CD8-positive, alpha-beta memory T cell (primary cell): ENCODE measurements around the gene PPT2. TPM values are rescaled to one million over a fixed set of nuclear protein-coding genes. Genes with fewer than 3 reads are reported as not detected.

Experiments used
- CTCF ChIA-PET: fragments of 350-600 bp; sonication (Branson Sonifier 250); formaldehyde crosslinking; loops from one replicate; lab custom pipeline; 2021; ENCODE audit warnings: antibody characterized with exemption; lab: Charles Lee
- POLR2A ChIA-PET: fragments of 350-600 bp; sonication (Branson Sonifier 250); formaldehyde crosslinking; loops from one replicate; lab custom pipeline; 2021; ENCODE audit warnings: antibody characterized with exemption; lab: Charles Lee
- DNase-seq, 5 donors: peaks; one replicate each; pipeline versions ENCODE4 v3.0.0 to v3.0.0-alpha.2; 2020 to 2022; ENCODE audit warnings: mixed read lengths in 1 of 5
- H3K27ac ChIP-seq: one replicate; pipeline ENCODE4 v1.7.0; 2013; ENCODE audit warnings: low read depth, mild to moderate bottlenecking, low read length, moderate library complexity
- H3K27me3 ChIP-seq: 2 replicates; pipeline ENCODE4 v1.7.0; 2013; ENCODE audit warnings: low read length, mild to moderate bottlenecking; ENCODE audit not compliant: insufficient read depth, poor library complexity, severe bottlenecking
- H3K36me3 ChIP-seq: 2 replicates; pipeline ENCODE4 v1.7.0; 2013; ENCODE audit warnings: mild to moderate bottlenecking, low read length, moderate library complexity; ENCODE audit not compliant: insufficient read depth
- H3K4me1 ChIP-seq: 2 replicates; pipeline ENCODE4 v1.7.0; 2013; ENCODE audit warnings: mild to moderate bottlenecking, low read length, moderate library complexity; ENCODE audit not compliant: insufficient read depth
- H3K4me3 ChIP-seq: 2 replicates; pipeline ENCODE4 v1.7.0; 2013; ENCODE audit warnings: mild to moderate bottlenecking, low read length
- H3K9me3 ChIP-seq: 2 replicates; pipeline ENCODE4 v1.7.0; 2013; ENCODE audit warnings: mild to moderate bottlenecking, low read length
- H3K27ac Mint-ChIP-seq, 8 donors: one replicate each; pipeline ENCODE4 v1.8.0; 2020 to 2021; ENCODE audit warnings: mixed read lengths in 8 of 8, mild to moderate bottlenecking in 6 of 8, inconsistent platforms in 3 of 8, moderate library complexity in 3 of 8
- H3K27me3 Mint-ChIP-seq, 2 donors: one replicate each; pipeline ENCODE4 v1.8.0; 2020 to 2021; ENCODE audit warnings: mixed read lengths in 2 of 2, mild to moderate bottlenecking in 1 of 2, moderate library complexity in 1 of 2
- H3K36me3 Mint-ChIP-seq, 3 donors: one replicate each; pipeline ENCODE4 v1.8.0; 2020 to 2021; ENCODE audit warnings: mixed read lengths in 3 of 3, inconsistent platforms in 1 of 3, mild to moderate bottlenecking in 1 of 3
- H3K4me1 Mint-ChIP-seq, 3 donors: one replicate each; pipeline ENCODE4 v1.8.0; 2020 to 2021; ENCODE audit warnings: mixed read lengths in 3 of 3, inconsistent platforms in 1 of 3, mild to moderate bottlenecking in 1 of 3
- H3K4me3 Mint-ChIP-seq, 7 donors: one replicate each; pipeline ENCODE4 v1.8.0; 2020 to 2021; ENCODE audit warnings: mixed read lengths in 7 of 7, mild to moderate bottlenecking in 6 of 7, moderate library complexity in 4 of 7, inconsistent platforms in 2 of 7
- H3K9me3 Mint-ChIP-seq, 5 donors: one replicate each; pipeline ENCODE4 v1.8.0; 2020 to 2022; ENCODE audit warnings: mixed read lengths in 5 of 5, mild to moderate bottlenecking in 3 of 5, moderate library complexity in 2 of 5, inconsistent platforms in 1 of 5
- polyA plus RNA-seq: library from polyadenylated mRNA; unstranded; fragments of 300-500 nt; fragmentation: Illumina TruSeq; gene quantifications from one replicate; pipeline ENCODE4 v1.2.3, GENCODE V29; 2021
- total RNA-seq, 2 experiments: library from RNA; stranded (reverse); gene quantifications; one replicate each; pipeline ENCODE4 v1.2.3, GENCODE V29; 2021

PPT2 gene
- total RNA-seq: 10 to 100 TPM; 18.8 to 19.0 TPM
- polyA plus RNA-seq: 10.0 TPM

DNA sequence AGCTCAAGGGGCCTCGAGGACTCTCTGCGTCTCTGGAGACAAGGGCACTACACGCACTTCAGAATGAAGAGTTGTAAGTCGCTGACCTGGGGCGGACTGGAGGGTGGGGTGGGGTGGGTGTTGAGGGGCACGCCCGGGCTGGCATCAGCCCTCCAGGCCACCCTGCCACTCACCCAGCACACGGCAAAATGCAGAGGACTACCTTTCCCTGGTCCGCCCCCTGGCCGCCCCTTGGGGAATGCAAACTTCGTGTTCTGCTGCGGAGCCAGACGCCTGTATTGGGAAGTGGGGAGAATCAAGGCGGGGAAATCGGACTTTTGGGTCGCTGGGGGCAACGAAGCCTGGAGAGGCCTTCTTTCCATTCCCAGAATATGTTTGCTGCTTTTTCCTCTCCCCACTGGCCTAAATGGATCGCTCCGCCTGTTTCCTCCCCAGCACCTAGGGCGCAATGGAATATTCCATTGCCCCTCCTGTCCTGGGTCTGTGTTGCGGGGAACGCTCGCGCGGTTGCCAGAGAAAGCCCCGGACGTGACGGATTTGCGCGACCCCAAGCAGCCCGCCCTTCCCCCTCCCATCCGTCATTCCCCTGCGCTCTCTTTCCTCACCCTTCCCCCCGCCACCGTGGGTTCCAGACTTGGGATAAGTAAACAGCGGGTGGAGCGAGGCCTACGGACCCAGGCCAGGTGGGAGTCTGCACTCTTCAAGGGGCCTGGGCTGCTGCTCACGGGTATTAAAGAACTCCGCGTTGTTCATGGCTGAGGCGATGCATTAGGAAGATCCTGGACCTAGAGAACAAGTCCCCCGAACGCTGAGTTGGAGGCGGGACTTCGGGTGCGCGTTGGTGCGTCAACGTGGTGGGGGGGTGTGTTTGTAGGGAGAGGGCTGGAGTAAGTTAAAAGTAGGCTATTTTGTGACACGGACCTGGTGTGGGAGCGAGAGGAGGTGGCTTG lies at the start of gene PPT2:
TSS of gene PPT2 (plus strand) at position 578 of the 950 bp plus-strand sequence. CDS start 454 bp downstream, outside the sequence.
- DNase-seq: peak; percentile 68 to 87 (median 81)
- peaks cover 37 to 61% (median 45%) of the 10 kb centered on the region in 3 donors for H3K4me1 Mint-ChIP-seq
- POLR2A ChIA-PET: interaction anchor here (0.6 to 0.9 kb wide), 3 partner anchors 24 to 319 kb away, joined by 3 read pairs; partner anchors contain the start of gene FKBPL
- H3K9me3 Mint-ChIP-seq: no peaks in the 10 kb centered on the region
- peaks cover 18 to 19% of the 10 kb centered on the region in 2 donors for H3K27me3 Mint-ChIP-seq
- Histone ChIP-seq H3K9me3 (no peaks in the 10 kb centered on the region), H3K4me1 (peaks cover 27% of the 10 kb centered on the region), H3K36me3 (peaks cover 19% of the 10 kb centered on the region), H3K27ac (peak within 1 kb of the TSS; percentile 82), H3K27me3 (no peaks in the 10 kb centered on the region), H3K4me3 (peak within 1 kb of the TSS; percentile 93)
- H3K4me3 Mint-ChIP-seq: peak within 1 kb of the TSS; percentile 92 to 100 (median 98)
- H3K36me3 Mint-ChIP-seq: peaks cover 7 to 25% (median 13%) of the 10 kb centered on the region in 3 donors
- peak within 1 kb of the TSS; percentile 81 to 97 (median 96) for H3K27ac Mint-ChIP-seq
- CTCF ChIA-PET: interaction anchor here (1.0 to 1.3 kb wide), 6 partner anchors 17 to 41 kb away, joined by 3 to 6 read pairs (median 4); partner anchors contain the start of gene ATF6B

GRCh38 chr6:32105433-32105832 lies 48.5 kb upstream of the PPT2 start:
- no peak for DNase-seq
- H3K4me3 ChIP-seq: no peak overlapping the region
- CTCF ChIA-PET: interaction anchor here (1.0 kb wide), 1 partner anchor 13 kb away, joined by 4 read pairs; no protein-coding TSS in a partner anchor
- H3K27me3 ChIP-seq: peaks cover 3% of the 10 kb centered on the region
- no peak overlapping the region for H3K4me3 Mint-ChIP-seq
- no peaks in the 10 kb centered on the region for H3K36me3 ChIP-seq
- peaks cover 27 to 53% of the 10 kb centered on the region in 2 donors for H3K27me3 Mint-ChIP-seq
- no peaks in the 10 kb centered on the region for H3K36me3 Mint-ChIP-seq
- no peaks in the 10 kb centered on the region for H3K9me3 ChIP-seq
- peaks cover 0 to 2% (median 0%) of the 10 kb centered on the region in 5 donors for H3K9me3 Mint-ChIP-seq
- H3K4me1 ChIP-seq: peaks cover 14% of the 10 kb centered on the region
- H3K4me1 Mint-ChIP-seq: peaks cover 14 to 27% (median 14%) of the 10 kb centered on the region in 3 donors
- POLR2A ChIA-PET: no interaction called here
- no peak overlapping the region for H3K27ac ChIP-seq
- no peak overlapping the region for H3K27ac Mint-ChIP-seq

DNA sequence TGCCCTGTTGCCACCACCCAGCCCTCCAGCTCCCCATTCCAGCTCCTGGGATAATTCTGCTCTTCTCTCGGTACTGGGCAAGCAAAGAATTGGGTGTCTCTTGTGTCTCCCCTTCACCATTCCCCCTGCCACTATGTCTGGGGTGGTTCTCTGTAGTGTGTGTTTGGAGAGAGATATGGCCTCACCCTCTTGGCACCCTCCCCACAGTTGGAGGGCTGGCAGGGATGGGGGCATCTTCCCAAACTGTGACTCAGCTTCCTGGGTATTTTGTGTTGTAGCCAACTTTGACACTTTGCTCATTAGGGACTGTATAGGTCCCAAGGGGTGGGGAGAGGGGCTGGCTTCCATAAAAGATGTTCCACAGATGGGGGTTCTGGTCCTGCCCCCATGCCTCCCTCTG lies 46.5 kb upstream of the PPT2 start:
- peaks cover 0 to 2% (median 0%) of the 10 kb centered on the region in 5 donors for H3K9me3 Mint-ChIP-seq
- POLR2A ChIA-PET: no interaction called here

DNA sequence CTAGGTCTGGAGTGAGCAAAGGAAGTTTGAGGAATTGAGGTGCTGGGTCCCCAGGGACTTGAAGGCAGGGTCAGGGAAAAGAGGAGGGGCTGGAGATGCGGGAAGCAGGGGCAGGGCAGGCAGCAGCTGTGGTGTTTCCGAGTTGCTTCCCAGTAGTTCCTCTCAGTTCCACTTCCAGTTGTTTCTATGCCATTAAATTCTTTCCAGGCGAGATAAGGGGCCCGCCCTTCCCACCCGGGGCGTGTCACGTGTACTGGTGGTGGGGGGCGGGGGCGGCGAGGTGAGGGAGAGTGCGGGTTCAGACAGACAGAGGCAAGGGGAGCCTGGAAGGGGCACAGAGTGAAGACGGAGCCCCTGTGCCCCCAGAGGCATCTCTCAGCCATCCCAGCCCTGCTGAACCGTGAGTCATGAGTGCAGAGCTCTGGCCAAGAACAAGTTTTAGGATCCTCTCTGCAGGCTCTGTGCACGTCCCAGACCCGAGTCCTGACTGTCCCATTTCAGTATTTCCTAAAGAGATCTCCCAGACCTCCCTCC lies 45.8 kb upstream of the PPT2 start:
- H3K4me3 ChIP-seq: no peak overlapping the region
- peaks cover 15 to 45% of the 10 kb centered on the region in 2 donors for H3K27me3 Mint-ChIP-seq
- ChIA-PET CTCF (no interaction called here), POLR2A (no interaction called here)
- H3K36me3 ChIP-seq: no peaks in the 10 kb centered on the region
- H3K27ac Mint-ChIP-seq: peak overlapping the region in 4 of 8 donors; percentile 33 to 82 (median 51)
- peaks cover 3% of the 10 kb centered on the region for H3K27me3 ChIP-seq
- peak overlapping the region in 2 of 7 donors; percentile 16 to 46 for H3K4me3 Mint-ChIP-seq
- peaks cover 0 to 2% (median 0%) of the 10 kb centered on the region in 5 donors for H3K9me3 Mint-ChIP-seq
- H3K36me3 Mint-ChIP-seq: peaks cover 0 to 8% (median 0%) of the 10 kb centered on the region in 3 donors
- peaks cover 14% of the 10 kb centered on the region for H3K4me1 ChIP-seq
- no peaks in the 10 kb centered on the region for H3K9me3 ChIP-seq
- peaks cover 14 to 27% (median 18%) of the 10 kb centered on the region in 3 donors for H3K4me1 Mint-ChIP-seq
- DNase-seq: no peak
- H3K27ac ChIP-seq: no peak overlapping the region

More for the DNA sequence above, 46.5 kb upstream of the PPT2 start:
- Histone ChIP-seq H3K27ac (no peak overlapping the region), H3K36me3 (no peaks in the 10 kb centered on the region), H3K27me3 (peaks cover 3% of the 10 kb centered on the region), H3K4me1 (peaks cover 14% of the 10 kb centered on the region), H3K4me3 (no peak overlapping the region), H3K9me3 (no peaks in the 10 kb centered on the region)
- Mint-ChIP-seq H3K27me3 (peaks cover 19 to 49% of the 10 kb centered on the region in 2 donors), H3K4me3 (peak overlapping the region in 1 of 7 donors; percentile 16), H3K27ac (peak overlapping the region in 1 of 8 donors; percentile 33), H3K36me3 (peaks cover 0 to 8% (median 0%) of the 10 kb centered on the region in 3 donors), H3K4me1 (peaks cover 14 to 27% (median 14%) of the 10 kb centered on the region in 3 donors)
- CTCF ChIA-PET: no interaction called here
- no peak for DNase-seq

DNA sequence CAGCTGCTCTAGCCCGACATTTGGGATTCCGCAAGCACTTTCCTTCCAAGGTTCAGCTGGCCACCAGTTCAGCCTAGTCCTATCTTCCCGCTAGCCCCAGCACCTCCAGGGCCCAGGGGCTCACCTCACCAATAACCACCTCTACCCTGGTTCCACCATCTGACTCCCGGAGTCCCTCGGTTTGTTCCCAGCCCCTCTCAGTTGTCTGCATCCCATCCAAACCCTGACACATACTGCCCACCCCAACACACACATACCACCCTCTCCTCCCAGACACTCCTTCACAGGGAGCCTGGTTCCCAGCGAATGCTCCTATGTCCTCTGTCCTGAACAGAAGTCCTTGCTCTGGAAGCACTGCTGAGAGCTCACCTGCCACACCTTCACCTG lies 45.2 kb upstream of the PPT2 start:
- peaks cover 3% of the 10 kb centered on the region for H3K27me3 ChIP-seq
- H3K4me1 ChIP-seq: peaks cover 14% of the 10 kb centered on the region
- Mint-ChIP-seq H3K36me3 (peaks cover 0 to 10% (median 0%) of the 10 kb centered on the region in 3 donors), H3K9me3 (peaks cover 0 to 2% (median 0%) of the 10 kb centered on the region in 5 donors), H3K27ac (peak overlapping the region in 4 of 8 donors; percentile 61 to 82 (median 70)), H3K4me3 (peak overlapping the region in 2 of 7 donors; percentile 2 to 28), H3K4me1 (peaks cover 17 to 27% (median 18%) of the 10 kb centered on the region in 3 donors), H3K27me3 (peaks cover 15 to 41% of the 10 kb centered on the region in 2 donors)
- no peaks in the 10 kb centered on the region for H3K36me3 ChIP-seq
- ChIA-PET CTCF (no interaction called here), POLR2A (no interaction called here)
- no peak for DNase-seq
- no peaks in the 10 kb centered on the region for H3K9me3 ChIP-seq
- no peak overlapping the region for H3K4me3 ChIP-seq
- H3K27ac ChIP-seq: no peak overlapping the region

- peaks cover 3% of the 10 kb centered on the region for H3K27me3 ChIP-seq
- Mint-ChIP-seq H3K27me3 (peaks cover 13 to 36% of the 10 kb centered on the region in 2 donors), H3K4me1 (peaks cover 17 to 27% (median 18%) of the 10 kb centered on the region in 3 donors), H3K9me3 (peaks cover 0 to under 1% (median 0%) of the 10 kb centered on the region in 5 donors), H3K4me3 (peak within 1 kb of the TSS in 3 of 7 donors; percentile 2 to 46 (median 28)), H3K27ac (peak within 1 kb of the TSS in 6 of 8 donors; percentile 33 to 82 (median 70)), H3K36me3 (peaks cover 0 to 10% (median 0%) of the 10 kb centered on the region in 3 donors)
- H3K27ac ChIP-seq: no peak within 1 kb of the TSS
- no peaks in the 10 kb centered on the region for H3K9me3 ChIP-seq
- peaks cover 14% of the 10 kb centered on the region for H3K4me1 ChIP-seq
- H3K4me3 ChIP-seq: no peak within 1 kb of the TSS
- DNase-seq: no peak
- H3K36me3 ChIP-seq: no peaks in the 10 kb centered on the region
- ChIA-PET POLR2A (no interaction called here), CTCF (no interaction called here)
These were observed 44.7 kb upstream of the PPT2 start, which contains the start of gene TNXB for GRCh38 chr6:32109114-32109764. Gene TNXB (minus strand): TSS chr6:32109338. CDS start chr6:32098198, 11,140 bp downstream.

GRCh38 chr6:32109765-32110160 lies 44.2 kb upstream of the PPT2 start:
- Histone ChIP-seq H3K4me3 (no peak overlapping the region), H3K4me1 (peaks cover 14% of the 10 kb centered on the region), H3K27me3 (peaks cover 3% of the 10 kb centered on the region), H3K9me3 (no peaks in the 10 kb centered on the region), H3K27ac (no peak overlapping the region), H3K36me3 (no peaks in the 10 kb centered on the region)
- peak overlapping the region in 4 of 8 donors; percentile 36 to 72 (median 50) for H3K27ac Mint-ChIP-seq
- no peak for DNase-seq
- no peaks in the 10 kb centered on the region for H3K9me3 Mint-ChIP-seq
- no peak overlapping the region for H3K4me3 Mint-ChIP-seq
- peaks cover 0 to 13% (median 1%) of the 10 kb centered on the region in 3 donors for H3K36me3 Mint-ChIP-seq
- H3K27me3 Mint-ChIP-seq: peaks cover 11 to 32% of the 10 kb centered on the region in 2 donors
- ChIA-PET CTCF (no interaction called here), POLR2A (interaction anchor here (0.9 kb wide), 1 partner anchor 98 kb away, joined by 10 read pairs; no protein-coding TSS in a partner anchor)
- H3K4me1 Mint-ChIP-seq: peaks cover 17 to 27% (median 18%) of the 10 kb centered on the region in 3 donors
